Fibroblast of pulmonary artery (primary cell): Measurements from ENCODE around the gene EXOSC3.

Source experiments
- DNase-seq: peaks from one replicate; pipeline ENCODE4 v3.0.0-alpha.2; 2010; ENCODE audit warnings: low read depth
- H3K4me3 ChIP-seq: replicated peaks from 2 replicates; pipeline ENCODE4 v1.5.1; 2011; ENCODE audit warnings: low read depth, mild to moderate bottlenecking, control low read depth, low read length, moderate library complexity
- TF ChIP-seq, protein P1 (sequence below): IDR thresholded peaks from 2 replicates; pipeline ENCODE4 v1.5.1; 2011; ENCODE audit warnings: mild to moderate bottlenecking, control low read depth, low read length, inconsistent platforms; ENCODE audit errors: missing control alignments

Gene EXOSC3

DNA sequence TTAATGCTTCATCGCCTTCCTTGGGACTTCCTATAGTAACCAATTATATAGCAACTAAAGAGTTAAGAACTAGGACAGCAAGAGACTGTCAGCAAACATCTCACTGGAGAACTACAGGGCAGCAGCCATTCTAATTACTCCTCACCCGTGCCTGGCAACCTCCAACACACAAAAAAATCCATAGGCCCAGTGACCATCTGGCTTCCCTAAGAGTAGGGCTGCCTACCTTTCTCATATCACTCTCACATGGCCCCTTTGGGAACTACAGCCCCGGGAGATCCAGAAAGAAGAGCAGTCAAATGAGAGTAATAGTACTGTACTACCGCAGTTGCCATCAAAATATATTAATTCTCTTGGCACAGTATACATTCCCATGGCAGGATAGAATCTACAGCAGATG, 21.4 kb upstream of the EXOSC3 start:
- no peak for DNase-seq
- TF ChIP-seq, protein P1, sequence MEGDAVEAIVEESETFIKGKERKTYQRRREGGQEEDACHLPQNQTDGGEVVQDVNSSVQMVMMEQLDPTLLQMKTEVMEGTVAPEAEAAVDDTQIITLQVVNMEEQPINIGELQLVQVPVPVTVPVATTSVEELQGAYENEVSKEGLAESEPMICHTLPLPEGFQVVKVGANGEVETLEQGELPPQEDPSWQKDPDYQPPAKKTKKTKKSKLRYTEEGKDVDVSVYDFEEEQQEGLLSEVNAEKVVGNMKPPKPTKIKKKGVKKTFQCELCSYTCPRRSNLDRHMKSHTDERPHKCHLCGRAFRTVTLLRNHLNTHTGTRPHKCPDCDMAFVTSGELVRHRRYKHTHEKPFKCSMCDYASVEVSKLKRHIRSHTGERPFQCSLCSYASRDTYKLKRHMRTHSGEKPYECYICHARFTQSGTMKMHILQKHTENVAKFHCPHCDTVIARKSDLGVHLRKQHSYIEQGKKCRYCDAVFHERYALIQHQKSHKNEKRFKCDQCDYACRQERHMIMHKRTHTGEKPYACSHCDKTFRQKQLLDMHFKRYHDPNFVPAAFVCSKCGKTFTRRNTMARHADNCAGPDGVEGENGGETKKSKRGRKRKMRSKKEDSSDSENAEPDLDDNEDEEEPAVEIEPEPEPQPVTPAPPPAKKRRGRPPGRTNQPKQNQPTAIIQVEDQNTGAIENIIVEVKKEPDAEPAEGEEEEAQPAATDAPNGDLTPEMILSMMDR, result no peak
- H3K4me3 ChIP-seq, result no peak overlapping the region

DNA sequence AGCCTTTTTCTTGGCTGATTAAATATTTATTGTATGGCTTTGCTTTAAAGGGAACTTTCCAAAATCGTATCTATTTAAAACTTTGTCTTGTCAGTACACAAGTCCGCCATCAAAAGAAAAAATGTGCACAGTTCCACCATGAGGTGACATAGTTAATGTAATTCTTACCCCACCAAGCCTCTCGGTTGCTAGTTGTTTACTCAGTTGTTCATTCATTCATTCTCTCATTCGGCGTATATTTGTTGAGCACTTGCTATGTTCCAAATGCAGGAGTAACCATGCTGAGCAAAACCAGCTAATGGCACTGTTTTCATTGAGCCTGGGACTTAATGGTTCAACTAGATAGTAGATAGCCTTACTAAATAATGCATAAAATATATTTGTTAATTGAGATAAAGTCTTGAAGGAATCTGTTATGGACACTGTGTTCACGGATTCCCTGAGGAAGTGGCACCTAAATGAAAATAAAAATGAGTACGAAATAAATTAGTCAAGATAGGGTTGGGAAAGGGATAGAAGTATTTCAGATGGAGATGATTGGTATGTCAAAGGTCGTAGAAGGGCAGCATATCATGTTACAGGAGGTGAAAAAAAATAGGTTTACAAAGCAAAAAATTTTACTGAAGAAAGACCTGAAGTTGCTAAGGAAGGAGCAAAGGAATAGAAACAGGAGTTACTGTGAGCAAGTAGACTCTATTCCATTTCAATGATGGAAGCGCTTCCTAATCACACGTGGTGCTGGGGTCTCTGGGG, 17.3 kb upstream of the EXOSC3 start:
- H3K4me3 ChIP-seq, result peak overlapping the region; percentile 95
- TF ChIP-seq, protein P1, result no peak
- no peak for DNase-seq

DNA sequence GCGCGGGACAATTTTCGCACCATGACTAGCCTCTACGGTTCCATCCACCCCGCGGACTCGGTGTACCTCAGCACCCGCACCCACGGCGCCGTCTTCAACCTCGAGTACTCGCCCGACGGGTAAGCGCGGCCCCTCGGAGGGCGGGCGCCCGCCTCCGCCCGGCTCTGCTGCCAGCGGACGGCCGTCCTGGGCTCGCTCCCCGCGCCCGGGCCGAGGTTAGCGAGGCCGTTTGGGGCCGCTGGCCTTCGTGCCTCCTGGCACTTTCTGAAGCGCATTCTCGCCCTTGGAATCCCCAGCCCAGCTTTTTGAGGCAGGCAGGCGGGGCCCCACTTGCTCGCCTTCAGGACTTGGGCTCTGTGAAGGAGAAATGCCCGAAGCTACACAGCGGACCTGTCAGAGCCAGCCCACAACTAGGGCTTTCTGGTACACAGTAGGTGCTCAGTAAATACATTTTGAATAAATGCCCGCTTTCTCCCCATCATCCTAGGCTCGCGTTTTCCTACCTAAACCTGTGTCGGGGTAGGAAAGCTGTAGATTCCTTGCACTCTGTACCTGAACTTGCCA, 16.5 kb upstream of the EXOSC3 start:
- TF ChIP-seq, protein P1, result no peak
- H3K4me3 ChIP-seq, result peak overlapping the region; percentile 95
- DNase-seq, result peak; percentile 20

DNA sequence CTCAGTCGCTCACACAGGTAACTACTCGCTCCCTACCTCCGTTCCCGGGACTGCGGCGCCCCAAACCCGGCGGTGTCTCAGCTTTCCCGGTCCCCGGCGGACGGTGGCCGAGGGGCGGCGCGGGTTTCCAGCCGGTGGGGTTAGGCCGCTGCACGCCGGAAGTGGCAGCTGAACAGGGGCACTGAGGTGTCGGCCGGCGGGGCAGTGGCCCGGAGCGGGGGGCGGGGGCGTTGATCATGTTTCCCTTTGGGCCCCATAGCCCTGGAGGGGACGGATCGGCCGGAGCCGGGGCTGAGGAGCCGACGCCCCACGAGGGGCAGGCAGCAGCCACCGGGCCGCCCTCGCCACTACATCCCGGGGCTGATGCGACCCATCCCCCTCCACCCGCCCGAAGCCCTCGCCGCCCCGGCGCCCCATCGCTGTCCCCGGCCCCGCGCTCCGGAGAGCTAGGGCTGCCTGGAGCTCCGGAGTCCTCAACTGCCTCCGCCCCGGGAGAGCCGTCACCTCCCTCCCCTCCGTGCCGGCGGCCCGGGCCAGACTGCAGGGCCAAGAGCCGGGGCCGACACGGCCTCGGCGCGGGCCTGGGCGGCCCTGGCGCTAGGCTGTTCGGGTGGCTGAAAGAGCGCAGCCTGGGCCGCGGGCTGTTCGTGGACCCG, 15.9 kb upstream of the EXOSC3 start, which contains the start of gene DCAF10:
Gene DCAF10, plus strand, starts transcription at position 167 of the 656 bp plus-strand sequence. Its CDS starts 70 bp downstream, at position 237.
- peak within 1 kb of the TSS; percentile 95 for H3K4me3 ChIP-seq
- TF ChIP-seq, protein P1, result no peak
- peak; percentile 84 for DNase-seq

DNA sequence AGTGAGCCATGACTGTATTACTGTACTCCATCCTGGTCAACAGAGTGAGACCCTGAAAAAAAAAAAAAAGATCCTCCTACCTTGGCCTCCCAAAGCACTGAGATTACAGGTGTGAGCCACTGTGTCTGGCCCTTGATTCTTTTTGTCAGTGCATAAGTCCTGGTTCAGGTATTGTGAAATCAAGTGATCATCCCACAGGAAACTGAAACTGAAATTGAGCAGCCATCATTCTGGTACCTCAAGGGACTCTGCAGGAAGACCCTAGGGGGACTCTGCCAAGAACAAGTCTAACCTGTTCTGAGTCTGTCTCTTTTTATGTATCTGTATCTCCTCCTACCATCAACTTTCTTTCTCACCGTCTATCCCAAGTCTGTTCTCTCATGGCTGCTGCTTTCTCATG, 13.8 kb upstream of the EXOSC3 start:
- no peak overlapping the region for H3K4me3 ChIP-seq
- no peak for DNase-seq
- TF ChIP-seq, protein P1, result no peak

DNA sequence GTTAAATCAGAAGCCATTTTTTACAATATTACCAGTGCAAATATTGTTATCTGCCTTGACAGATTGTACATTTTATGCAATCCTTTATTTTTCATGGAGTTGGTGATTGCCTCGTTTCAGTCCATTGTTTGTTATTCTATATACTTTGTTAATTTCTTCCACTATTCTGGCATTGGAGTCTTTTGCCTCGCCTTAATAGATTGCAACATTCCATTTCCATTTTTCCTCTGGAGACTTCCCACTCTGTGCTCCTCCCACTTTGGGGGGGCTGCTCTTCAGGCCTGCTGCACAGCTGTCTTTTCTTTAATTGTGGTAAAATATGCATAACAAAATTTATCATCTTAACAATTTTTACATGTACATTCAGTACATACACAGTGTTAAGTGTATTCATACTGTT, 11.4 kb upstream of the EXOSC3 start:
- TF ChIP-seq, protein P1, result no peak
- peak; percentile 18 for DNase-seq

More for the DNA sequence above, 11.4 kb upstream of the EXOSC3 start:
- H3K4me3 ChIP-seq, result no peak overlapping the region
